Measurements from ENCODE around the gene SLC45A2. TPM values are rescaled to one million over a fixed set of nuclear protein-coding genes. Genes with fewer than 3 reads are reported as not detected.
"Not testable (repeated sequence)": the region's sequence is repeated elsewhere in the genome, so short reads cannot be mapped to it uniquely, and the experiment has no call there.

SLC45A2 gene
- total RNA-seq, 1 donor from 2014 or later, result 0.16 TPM

DNA sequence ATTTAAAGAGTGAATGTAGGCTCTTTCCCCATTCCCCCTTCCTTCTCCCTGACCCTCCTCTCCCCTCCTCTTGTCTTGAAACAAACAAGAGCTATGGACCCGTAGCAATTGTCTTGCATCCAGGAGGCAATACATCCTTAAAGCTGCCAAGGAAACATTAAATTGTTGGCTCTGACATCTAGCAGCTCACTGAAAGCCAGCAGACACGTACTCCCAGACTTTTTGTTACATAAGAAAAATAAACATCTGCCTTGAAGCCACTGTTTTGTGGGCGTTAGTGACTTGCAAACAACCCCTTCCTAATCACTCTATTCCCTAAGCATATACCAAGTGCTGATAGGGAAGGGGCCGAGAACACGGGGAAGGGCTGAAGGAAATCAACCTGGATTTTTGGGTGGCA is 8.6 kb downstream of the SLC45A2 start:
- no peak for DNase-seq (ENCODE audit: low spot score)
- intact Hi-C loops (cut with DNase I), result no loop called here

DNA sequence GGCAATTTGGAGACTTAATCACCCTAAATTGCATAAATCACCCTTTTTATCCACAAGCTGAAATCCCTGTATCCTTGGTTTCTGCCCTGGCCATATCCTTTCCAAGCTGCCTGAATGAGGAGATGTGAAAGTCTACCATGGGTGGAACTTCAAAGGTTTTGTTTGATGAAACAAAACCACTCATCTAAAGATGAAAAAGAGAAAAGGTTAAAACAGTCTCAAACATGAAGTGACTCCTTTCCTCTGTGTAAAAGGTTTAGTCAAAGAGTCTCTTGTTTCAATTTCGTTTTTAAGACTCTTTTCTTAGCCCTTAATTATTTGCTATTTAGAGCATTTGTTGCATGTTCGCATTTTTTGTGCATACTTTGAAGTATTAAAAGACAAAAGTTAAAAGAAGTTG is 11.2 kb downstream of the SLC45A2 start:
- intact Hi-C loops (cut with DNase I), result no loop called here

DNA sequence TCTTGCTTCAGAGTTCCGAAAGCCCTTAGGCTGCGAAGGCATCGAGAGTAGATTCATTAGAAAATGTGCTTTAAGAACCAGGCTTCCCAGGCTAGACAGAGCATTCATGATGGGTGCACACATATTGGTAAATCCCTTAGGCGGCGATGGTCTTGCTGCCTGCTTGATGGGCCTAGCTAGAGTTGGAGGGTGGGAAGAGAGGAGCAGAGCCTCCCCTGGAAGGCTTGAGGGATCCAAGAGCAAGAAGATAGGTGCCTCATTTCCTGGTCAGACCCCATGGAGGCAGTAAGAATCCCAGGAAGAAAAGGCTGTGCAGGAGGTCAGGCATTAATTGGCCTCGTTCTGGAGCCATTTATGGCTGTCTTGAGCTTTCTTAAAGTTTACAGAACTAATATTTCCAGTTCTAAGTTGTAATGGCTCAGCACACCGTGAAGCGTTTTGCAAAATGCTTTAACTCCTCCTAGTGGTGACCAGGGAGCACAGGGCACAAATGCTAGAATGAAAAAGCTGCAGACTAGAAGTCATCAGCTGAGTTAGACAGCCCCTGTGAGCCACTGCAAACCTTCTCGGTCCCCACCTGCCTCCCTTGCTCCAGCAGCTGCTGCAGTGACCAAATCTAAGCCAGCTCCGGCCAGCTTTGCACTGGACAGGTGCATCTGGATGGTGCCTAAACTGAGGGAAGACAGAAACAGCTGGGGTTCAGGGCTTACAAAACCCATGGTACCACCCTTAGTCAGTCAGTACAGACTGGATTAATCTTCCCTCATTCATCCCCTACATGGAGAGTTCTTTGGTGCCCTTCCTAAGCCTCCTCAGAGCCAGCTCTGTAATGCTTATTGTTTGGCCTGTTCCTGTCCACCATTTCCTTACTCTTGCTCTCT is 14.7 kb downstream of the SLC45A2 start:
- intact Hi-C loops (cut with DNase I), result loop anchor here (5.0 kb wide), 1 partner anchor 533 kb away; no protein-coding TSS in a partner anchor
- DNase-seq (ENCODE audit: low spot score), result no peak

More for the DNA sequence above, 11.2 kb downstream of the SLC45A2 start:
- no peak for DNase-seq (ENCODE audit: low spot score)

DNA sequence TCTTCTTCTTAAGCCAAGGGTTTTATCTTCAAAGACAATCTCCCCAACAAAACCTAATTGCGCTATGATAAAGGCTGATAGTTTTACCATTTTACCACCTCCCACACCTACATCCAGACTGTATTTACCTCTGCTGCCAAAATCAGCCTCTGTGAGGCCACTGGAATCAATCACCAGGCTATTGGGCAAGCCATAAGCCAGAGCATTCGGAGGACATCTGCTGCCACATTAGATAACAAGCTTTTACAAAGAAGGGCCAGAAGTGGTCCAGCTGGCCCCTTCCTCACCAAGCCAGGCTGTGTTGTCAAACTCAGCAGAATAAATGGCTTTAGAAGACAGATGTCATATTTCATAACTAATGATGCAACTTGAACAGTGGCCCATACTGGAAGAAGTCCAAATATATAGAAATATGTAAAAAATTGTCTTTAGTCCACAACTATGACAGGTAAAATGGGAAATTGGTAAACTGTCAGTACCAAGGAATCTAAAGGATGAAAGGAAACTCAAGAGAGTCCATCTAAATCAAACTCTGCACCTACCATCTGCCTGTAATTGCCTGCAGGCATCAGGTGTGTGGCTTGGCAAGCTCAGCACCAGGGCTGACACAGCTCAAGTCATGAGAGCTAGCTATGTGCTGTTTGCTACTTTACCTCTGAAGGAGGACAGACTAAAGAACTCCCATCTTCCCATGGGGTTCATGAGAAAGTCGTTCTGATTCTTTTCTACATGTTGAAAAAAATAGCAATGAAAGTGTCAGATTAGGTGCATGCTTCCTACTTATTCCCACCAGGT is 16.1 kb downstream of the SLC45A2 start:
- intact Hi-C loops (cut with DNase I), result loop anchor here (5.0 kb wide), 1 partner anchor 531 kb away; no protein-coding TSS in a partner anchor
- no peak for DNase-seq (ENCODE audit: low spot score)

DNA sequence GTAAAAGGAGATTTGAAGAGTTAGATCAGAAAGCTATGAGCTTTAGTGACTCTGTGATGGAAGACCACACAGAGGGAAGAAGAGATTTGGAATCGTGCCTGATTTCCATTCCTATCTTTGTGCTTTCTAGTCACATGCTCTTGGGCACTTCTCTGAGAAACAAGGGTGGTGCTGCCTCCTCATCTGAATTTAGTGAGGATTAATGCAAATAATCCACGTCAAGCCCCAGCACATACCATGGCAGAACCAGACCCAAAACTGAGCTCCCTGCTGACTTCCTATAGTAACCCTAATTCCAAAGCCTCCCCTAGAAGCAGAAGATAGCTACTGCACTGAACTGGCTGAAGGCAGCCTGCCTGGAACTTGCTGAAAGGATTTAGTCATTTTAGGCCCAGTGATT is 17.7 kb downstream of the SLC45A2 start:
- intact Hi-C loops (cut with DNase I), result loop anchor here (5.0 kb wide), 1 partner anchor 530 kb away; no protein-coding TSS in a partner anchor
- DNase-seq (ENCODE audit: low spot score), result no peak

DNA sequence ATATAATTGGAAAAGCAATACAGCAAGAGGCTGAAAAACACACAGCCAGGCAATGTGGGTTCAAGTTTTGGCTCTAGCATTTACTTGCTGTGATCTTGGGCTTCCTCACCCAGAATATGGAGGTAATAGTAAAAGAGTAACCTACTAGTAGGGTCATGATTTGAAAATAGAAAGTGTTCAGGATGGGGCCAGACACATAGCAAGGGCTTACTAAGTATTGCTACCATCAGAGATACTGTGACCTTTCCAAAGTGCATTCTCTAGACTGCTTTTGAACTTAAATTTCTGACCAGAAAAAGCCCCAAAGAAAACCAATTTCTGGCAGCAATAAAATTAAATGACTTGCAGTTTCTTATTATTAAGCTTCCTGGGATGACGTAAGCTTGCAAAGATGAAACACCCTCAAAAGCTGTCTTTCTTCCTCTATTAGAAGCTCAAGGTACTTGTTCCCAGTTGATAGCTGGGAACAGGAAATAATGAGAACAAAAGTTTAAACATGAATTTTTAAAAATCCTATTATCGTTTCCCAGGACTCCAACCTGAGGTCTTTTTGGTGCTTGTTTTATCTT is 20.3 kb downstream of the SLC45A2 start:
- intact Hi-C loops (cut with DNase I), result no loop called here
- DNase-seq (ENCODE audit: low spot score), result no peak

DNA sequence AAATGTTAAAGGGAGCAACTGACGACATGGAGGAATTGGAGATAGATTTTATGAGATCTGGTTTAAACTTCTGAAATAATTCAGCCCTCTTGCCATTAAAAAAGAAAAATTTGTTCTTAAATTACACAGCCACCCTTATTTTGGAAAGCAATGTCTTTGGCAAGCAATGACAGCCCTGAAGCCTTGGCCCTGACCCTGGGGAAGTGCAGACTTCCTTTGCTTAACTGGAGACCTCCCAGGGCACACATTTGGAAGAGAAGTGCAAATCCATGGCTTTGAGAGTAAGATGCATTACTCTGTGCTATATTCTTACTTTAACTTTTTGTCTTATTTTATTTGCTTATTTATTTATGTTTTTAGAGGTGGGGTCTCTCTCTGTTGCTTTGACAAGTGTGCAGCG is 26.3 kb downstream of the SLC45A2 start:
- intact Hi-C loops (cut with DNase I), result no loop called here
- no peak for DNase-seq (ENCODE audit: low spot score)

DNA sequence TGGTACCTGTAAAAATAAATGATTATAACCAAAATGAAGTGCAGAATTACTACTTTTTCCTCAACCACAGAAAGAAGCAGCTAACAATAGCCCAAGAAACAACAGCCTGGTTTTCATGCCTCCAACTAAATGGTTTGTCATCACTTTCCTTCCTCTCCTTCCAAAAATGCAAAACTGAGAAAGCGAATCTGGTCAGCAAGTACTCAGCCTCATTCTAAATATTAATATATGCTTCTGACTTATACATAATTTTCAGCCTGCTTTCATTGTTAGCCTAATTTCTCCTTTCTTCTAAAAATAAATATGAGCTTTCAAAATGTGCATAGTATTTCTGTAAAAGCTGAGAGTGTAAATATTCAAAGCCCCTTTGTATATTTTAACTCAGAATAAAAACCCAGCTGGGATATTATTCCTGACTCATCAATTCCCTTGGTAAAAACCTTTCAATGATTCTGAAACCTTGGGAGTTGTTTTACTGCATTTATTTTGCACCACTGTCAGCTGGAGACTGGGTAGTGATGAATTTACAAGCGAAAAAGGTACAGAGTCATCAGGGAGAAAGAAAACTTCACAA is 26.8 kb downstream of the SLC45A2 start:
- DNase-seq (ENCODE audit: low spot score), result no peak
- intact Hi-C loops (cut with DNase I), result no loop called here

DNA sequence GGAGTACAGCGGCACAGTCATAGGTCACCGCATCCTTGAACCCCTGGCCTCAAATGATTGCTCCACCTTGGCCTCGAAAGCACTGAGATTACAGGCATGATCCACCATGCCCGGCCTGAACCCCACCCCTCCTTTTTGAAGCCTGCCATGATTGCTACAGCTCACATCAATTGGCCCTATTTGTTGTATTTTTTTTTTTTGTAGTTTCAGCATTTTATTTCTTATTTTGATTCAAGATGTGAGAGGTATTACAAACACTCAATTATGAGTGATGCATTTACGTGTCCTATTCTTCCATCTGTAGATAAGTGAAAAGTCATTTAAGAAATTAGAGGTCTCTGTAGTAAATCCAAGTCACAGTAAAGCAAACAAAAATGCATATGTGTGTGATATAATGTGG is 32.3 kb downstream of the SLC45A2 start:
- intact Hi-C loops (cut with DNase I); DNase-seq (ENCODE audit: low spot score): not testable (repeated sequence)

DNA sequence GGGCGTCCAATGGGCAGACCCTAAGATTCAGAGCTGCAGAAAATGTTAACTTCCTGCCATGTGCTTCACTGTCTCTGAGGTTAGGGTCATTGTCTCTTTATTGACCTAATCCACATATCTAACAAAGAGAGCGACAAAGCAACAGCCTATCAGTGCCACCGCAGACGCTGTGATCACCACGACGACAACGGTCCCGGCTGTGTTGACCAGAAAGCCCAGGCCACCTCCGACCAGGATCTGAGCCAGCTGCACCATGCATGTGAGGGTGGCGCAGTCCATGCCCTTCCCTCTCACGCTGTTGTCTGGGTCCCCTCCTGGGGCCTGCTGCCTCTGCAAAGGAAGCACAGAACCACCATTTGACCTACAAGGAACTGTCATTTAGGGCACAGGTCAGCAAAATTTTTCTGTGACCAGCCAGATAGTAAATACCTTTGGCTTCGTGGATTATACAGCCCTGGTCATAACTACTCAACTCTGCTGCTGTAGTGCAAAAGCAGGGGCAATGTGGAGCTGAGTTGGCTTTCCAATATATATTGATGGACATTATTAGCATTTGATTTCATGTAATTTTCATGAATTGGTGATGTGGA is 39.9 kb downstream of the SLC45A2 start:
- no peak for DNase-seq (ENCODE audit: low spot score)

DNA sequence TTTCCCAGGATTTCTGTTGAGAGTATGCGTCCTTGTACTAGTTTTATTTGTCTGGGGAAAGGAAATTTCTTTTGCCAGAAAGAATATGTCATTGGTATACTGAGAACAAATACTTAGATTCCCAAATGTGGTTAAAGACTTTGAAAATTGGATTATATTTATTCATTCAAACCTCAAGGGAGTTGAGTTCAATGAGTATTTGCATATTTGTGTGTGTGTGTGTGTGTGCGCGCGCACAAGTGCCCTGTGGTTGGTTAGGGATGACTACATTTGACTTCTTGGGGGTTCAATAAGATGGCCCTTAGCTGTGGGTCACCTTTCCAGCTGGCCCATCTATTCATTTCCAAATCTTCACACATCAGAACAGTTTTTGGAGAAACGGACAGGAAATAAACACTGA is 43.4 kb downstream of the SLC45A2 start:
- intact Hi-C loops (cut with DNase I), result no loop called here
- no peak for DNase-seq (ENCODE audit: low spot score)

More for the DNA sequence above, 39.9 kb downstream of the SLC45A2 start:
- intact Hi-C loops (cut with DNase I), result no loop called here

DNA sequence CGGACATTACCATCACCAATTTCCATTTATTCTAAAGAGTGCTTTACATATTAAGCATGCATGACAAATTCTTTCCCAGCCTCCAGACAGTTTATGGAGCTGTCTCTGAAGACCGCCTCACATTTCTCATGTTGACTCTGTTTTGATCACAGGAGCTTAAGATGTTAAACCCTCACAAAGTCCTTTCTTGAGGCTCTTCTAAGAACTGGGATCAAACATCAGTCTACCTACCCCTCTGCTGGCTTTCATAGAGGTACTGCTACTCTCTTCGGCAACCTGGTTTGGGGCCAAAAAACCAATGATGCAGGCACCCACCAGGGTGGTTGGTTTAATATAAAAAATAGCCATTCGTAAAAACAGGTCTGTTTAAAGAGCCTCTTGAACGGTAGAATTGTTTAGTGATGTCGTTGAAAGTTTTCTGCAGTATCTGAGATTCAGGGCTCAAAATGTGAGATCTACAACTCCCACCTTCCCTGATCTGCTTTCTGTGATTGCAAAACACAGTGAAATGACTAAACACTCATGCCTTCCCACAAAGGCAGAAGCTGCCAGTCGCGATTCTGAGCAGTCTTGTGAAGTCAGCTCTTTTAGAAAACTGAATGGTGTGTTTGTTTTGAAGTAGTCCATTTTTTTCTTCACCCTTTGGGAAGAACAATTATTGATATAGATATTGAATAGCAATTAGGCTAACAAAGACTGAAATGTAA is 44.8 kb downstream of the SLC45A2 start:
- intact Hi-C loops (cut with DNase I), result loop anchor here (5.0 kb wide), 1 partner anchor 507 kb away; no protein-coding TSS in a partner anchor
- DNase-seq (ENCODE audit: low spot score), result no peak

DNA sequence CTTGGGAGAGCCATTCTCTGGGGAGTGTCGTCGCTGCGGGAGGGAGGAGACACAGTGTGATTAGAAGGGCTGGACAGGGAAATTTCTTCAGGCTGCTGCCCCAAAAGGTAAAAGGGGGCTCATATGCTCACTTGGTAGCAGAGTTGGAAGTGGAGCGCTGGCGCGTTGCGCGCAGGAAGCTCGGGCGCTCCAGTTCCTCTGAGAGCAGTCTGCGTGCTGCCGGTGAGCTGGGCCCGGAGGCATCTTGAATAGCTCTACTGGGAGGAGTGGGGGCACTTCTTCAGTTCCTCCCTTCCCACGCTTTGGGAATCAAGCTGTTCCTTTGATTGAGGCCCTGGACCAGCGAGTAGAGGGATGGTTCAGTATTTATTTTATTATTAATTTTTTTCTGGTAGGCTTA is 45.6 kb downstream of the SLC45A2 start:
- DNase-seq (ENCODE audit: low spot score), result no peak
- intact Hi-C loops (cut with DNase I), result loop anchor here (5.0 kb wide), 1 partner anchor 507 kb away; no protein-coding TSS in a partner anchor

DNA sequence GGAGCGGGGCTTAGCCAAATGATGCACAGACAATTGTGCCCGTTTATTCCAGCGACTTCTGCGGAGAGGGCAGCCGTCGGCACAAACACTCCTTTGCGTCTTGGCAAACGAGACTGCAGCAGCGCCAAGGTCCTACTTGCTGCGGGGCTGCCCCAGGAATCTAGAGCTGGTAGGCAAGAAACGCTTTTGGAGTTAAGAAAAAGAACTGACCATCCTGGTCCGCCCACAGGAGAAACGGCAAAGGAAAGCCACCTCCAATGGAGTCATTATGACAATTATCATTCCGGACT is 46.0 kb downstream of the SLC45A2 start:
- intact Hi-C loops (cut with DNase I), result loop anchor here (5.0 kb wide), 1 partner anchor 506 kb away; no protein-coding TSS in a partner anchor
- no peak for DNase-seq (ENCODE audit: low spot score)

DNA sequence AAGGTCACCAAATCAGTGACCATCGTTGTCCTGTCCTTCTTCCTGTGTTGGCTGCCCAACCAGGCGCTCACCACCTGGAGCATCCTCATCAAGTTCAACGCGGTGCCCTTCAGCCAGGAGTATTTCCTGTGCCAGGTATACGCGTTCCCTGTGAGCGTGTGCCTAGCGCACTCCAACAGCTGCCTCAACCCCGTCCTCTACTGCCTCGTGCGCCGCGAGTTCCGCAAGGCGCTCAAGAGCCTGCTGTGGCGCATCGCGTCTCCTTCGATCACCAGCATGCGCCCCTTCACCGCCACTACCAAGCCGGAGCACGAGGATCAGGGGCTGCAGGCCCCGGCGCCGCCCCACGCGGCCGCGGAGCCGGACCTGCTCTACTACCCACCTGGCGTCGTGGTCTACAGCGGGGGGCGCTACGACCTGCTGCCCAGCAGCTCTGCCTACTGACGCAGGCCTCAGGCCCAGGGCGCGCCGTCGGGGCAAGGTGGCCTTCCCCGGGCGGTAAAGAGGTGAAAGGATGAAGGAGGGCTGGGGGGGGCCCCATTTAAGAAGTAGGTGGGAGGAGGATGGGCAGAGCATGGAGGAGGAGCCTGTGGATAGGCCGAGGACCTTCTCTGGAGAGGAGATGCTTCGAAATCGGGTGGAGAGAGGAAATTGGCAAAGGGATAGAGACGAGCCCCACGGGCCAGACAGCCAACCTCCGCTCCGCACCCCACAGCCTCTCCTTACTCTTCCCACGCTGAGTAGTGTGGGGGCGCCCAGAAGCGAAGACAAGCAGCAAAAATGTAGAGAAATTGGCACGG is 46.6 kb downstream of the SLC45A2 start:
- no peak for DNase-seq (ENCODE audit: low spot score)
- intact Hi-C loops (cut with DNase I), result loop anchor here (5.0 kb wide), 1 partner anchor 506 kb away; no protein-coding TSS in a partner anchor

DNA sequence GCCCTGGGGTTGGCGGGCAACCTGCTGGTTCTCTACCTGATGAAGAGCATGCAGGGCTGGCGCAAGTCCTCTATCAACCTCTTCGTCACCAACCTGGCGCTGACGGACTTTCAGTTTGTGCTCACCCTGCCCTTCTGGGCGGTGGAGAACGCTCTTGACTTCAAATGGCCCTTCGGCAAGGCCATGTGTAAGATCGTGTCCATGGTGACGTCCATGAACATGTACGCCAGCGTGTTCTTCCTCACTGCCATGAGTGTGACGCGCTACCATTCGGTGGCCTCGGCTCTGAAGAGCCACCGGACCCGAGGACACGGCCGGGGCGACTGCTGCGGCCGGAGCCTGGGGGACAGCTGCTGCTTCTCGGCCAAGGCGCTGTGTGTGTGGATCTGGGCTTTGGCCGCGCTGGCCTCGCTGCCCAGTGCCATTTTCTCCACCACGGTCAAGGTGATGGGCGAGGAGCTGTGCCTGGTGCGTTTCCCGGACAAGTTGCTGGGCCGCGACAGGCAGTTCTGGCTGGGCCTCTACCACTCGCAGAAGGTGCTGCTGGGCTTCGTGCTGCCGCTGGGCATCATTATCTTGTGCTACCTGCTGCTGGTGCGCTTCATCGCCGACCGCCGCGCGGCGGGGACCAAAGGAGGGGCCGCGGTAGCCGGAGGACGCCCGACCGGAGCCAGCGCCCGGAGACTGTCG is 47.3 kb downstream of the SLC45A2 start:
- intact Hi-C loops (cut with DNase I), result loop anchor here (5.0 kb wide), 1 partner anchor 505 kb away; no protein-coding TSS in a partner anchor
- DNase-seq (ENCODE audit: low spot score), result no peak

DNA sequence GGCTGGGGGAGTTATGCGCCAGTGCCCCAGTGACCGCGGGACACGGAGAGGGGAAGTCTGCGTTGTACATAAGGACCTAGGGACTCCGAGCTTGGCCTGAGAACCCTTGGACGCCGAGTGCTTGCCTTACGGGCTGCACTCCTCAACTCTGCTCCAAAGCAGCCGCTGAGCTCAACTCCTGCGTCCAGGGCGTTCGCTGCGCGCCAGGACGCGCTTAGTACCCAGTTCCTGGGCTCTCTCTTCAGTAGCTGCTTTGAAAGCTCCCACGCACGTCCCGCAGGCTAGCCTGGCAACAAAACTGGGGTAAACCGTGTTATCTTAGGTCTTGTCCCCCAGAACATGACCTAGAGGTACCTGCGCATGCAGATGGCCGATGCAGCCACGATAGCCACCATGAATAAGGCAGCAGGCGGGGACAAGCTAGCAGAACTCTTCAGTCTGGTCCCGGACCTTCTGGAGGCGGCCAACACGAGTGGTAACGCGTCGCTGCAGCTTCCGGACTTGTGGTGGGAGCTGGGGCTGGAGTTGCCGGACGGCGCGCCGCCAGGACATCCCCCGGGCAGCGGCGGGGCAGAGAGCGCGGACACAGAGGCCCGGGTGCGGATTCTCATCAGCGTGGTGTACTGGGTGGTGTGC is 48.0 kb downstream of the SLC45A2 start, which contains the start of gene RXFP3:
Gene RXFP3 (plus strand): TSS at position 6 of the 636 bp plus-strand sequence. CDS start 355 bp downstream, at position 361.
- intact Hi-C loops (cut with DNase I), result loop anchor here (5.0 kb wide), 1 partner anchor 504 kb away; no protein-coding TSS in a partner anchor
- no peak for DNase-seq (ENCODE audit: low spot score)
